ES-I3 (cell line): Measurements from ENCODE around the gene SNX7.

ENCODE experiments used
- H3K36me3 ChIP-seq: 2 replicates; pipeline ENCODE4 v1.6.1; 2013; ENCODE audit warnings: mild to moderate bottlenecking, low read length, control low read depth, moderate library complexity; ENCODE audit not compliant: insufficient read depth
- H3K4me1 ChIP-seq: 2 replicates; pipeline ENCODE4 v1.6.1; 2013; ENCODE audit warnings: mild to moderate bottlenecking, control low read depth, low read length; ENCODE audit not compliant: insufficient read depth
- H3K9ac ChIP-seq: 2 replicates; pipeline ENCODE4 v1.6.1; 2013; ENCODE audit warnings: low read depth, mild to moderate bottlenecking, low read length, moderate library complexity
- H3K9me3 ChIP-seq: 2 replicates; pipeline ENCODE4 v1.6.1; 2013; ENCODE audit warnings: mild to moderate bottlenecking, low read length, moderate library complexity; ENCODE audit not compliant: control insufficient read depth, insufficient read depth

SNX7 gene

GRCh38 chr1:98677288-98677687 is 15.8 kb downstream of the SNX7 start:
- Histone ChIP-seq H3K9me3 (no peaks in the 10 kb centered on the region), H3K9ac (no peak overlapping the region), H3K4me1 (no peaks in the 10 kb centered on the region), H3K36me3 (no peaks in the 10 kb centered on the region)

GRCh38 chr1:98681812-98682211 is 20.3 kb downstream of the SNX7 start:
- H3K36me3 ChIP-seq, result no peaks in the 10 kb centered on the region
- H3K9me3 ChIP-seq, result no peaks in the 10 kb centered on the region
- H3K4me1 ChIP-seq, result no peaks in the 10 kb centered on the region
- H3K9ac ChIP-seq, result no peak overlapping the region

- Histone ChIP-seq H3K36me3 (no peaks in the 10 kb centered on the region), H3K4me1 (no peaks in the 10 kb centered on the region), H3K9ac (no peak overlapping the region), H3K9me3 (no peaks in the 10 kb centered on the region)
Measured at GRCh38 chr1:98688110-98688739, 26.7 kb downstream of the SNX7 start.

GRCh38 chr1:98690576-98690975 is 29.1 kb downstream of the SNX7 start:
- no peaks in the 10 kb centered on the region for H3K4me1 ChIP-seq
- no peak overlapping the region for H3K9ac ChIP-seq
- no peaks in the 10 kb centered on the region for H3K9me3 ChIP-seq

GRCh38 chr1:98692482-98692881 is 31.0 kb downstream of the SNX7 start:
- Histone ChIP-seq H3K36me3 (no peaks in the 10 kb centered on the region), H3K9ac (no peak overlapping the region), H3K9me3 (no peaks in the 10 kb centered on the region), H3K4me1 (no peaks in the 10 kb centered on the region)

More at GRCh38 chr1:98690576-98690975, 29.1 kb downstream of the SNX7 start:
- no peaks in the 10 kb centered on the region for H3K36me3 ChIP-seq

- H3K4me1 ChIP-seq, result no peaks in the 10 kb centered on the region
- no peaks in the 10 kb centered on the region for H3K9me3 ChIP-seq
- no peaks in the 10 kb centered on the region for H3K36me3 ChIP-seq
- no peak overlapping the region for H3K9ac ChIP-seq
Measured at GRCh38 chr1:98693385-98693784, 31.9 kb downstream of the SNX7 start.

- Histone ChIP-seq H3K9ac (no peak overlapping the region), H3K9me3 (no peaks in the 10 kb centered on the region), H3K36me3 (no peaks in the 10 kb centered on the region), H3K4me1 (no peaks in the 10 kb centered on the region)
Measured at GRCh38 chr1:98696077-98696476, 34.6 kb downstream of the SNX7 start.

GRCh38 chr1:98697781-98698180 is 36.3 kb downstream of the SNX7 start:
- no peaks in the 10 kb centered on the region for H3K36me3 ChIP-seq

GRCh38 chr1:98698625-98699024 is 37.1 kb downstream of the SNX7 start:
- H3K9ac ChIP-seq, result no peak overlapping the region
- H3K4me1 ChIP-seq, result no peaks in the 10 kb centered on the region
- H3K9me3 ChIP-seq, result no peaks in the 10 kb centered on the region
- no peaks in the 10 kb centered on the region for H3K36me3 ChIP-seq

More at GRCh38 chr1:98697781-98698180, 36.3 kb downstream of the SNX7 start:
- no peaks in the 10 kb centered on the region for H3K4me1 ChIP-seq
- no peaks in the 10 kb centered on the region for H3K9me3 ChIP-seq
- H3K9ac ChIP-seq, result no peak overlapping the region

GRCh38 chr1:98700228-98700627 is 38.7 kb downstream of the SNX7 start:
- Histone ChIP-seq H3K4me1 (no peaks in the 10 kb centered on the region), H3K36me3 (no peaks in the 10 kb centered on the region), H3K9ac (no peak overlapping the region), H3K9me3 (no peaks in the 10 kb centered on the region)

GRCh38 chr1:98702976-98703375 is 41.5 kb downstream of the SNX7 start:
- Histone ChIP-seq H3K4me1 (no peaks in the 10 kb centered on the region), H3K36me3 (no peaks in the 10 kb centered on the region), H3K9ac (no peak overlapping the region), H3K9me3 (no peaks in the 10 kb centered on the region)

- no peaks in the 10 kb centered on the region for H3K36me3 ChIP-seq
- H3K9ac ChIP-seq, result no peak overlapping the region
- H3K4me1 ChIP-seq, result no peaks in the 10 kb centered on the region
- H3K9me3 ChIP-seq, result no peaks in the 10 kb centered on the region
Measured at GRCh38 chr1:98704474-98704873, 43.0 kb downstream of the SNX7 start.

- H3K4me1 ChIP-seq, result no peaks in the 10 kb centered on the region
- no peaks in the 10 kb centered on the region for H3K36me3 ChIP-seq
- no peak overlapping the region for H3K9ac ChIP-seq
- no peaks in the 10 kb centered on the region for H3K9me3 ChIP-seq
Measured at GRCh38 chr1:98704971-98705370, 43.5 kb downstream of the SNX7 start.

- Histone ChIP-seq H3K9me3 (no peaks in the 10 kb centered on the region), H3K9ac (no peak overlapping the region), H3K36me3 (no peaks in the 10 kb centered on the region), H3K4me1 (no peaks in the 10 kb centered on the region)
Measured at GRCh38 chr1:98705591-98705990, 44.1 kb downstream of the SNX7 start.

- no peaks in the 10 kb centered on the region for H3K36me3 ChIP-seq
- H3K4me1 ChIP-seq, result no peaks in the 10 kb centered on the region
- H3K9me3 ChIP-seq, result no peaks in the 10 kb centered on the region
- H3K9ac ChIP-seq, result no peak overlapping the region
Measured at GRCh38 chr1:98706173-98706843, 44.8 kb downstream of the SNX7 start.
